Measurements from ENCODE around the gene FHIP1B. TPM values are rescaled to one million over a fixed set of nuclear protein-coding genes. Genes with fewer than 3 reads are reported as not detected.

FHIP1B gene
- total and polyA plus RNA-seq, 2 experiments from 2014 or later: 10.9 to 25.4 TPM

- WGBS, 2 experiments (ENCODE audit: low coverage in 1 of 2, low lambda C conversion rate in 2 of 2, missing lambda C conversion rate in 2 of 2): 85 to 90% methylated on average over 4 of the region's 4 CpGs
These were observed 33.5 kb downstream of the FHIP1B start for GRCh38 chr11:6200975-6201374.

GRCh38 chr11:6199174-6199810 is 35.1 kb downstream of the FHIP1B start, which contains the start of gene OR52W1:
TSS of gene OR52W1 (plus strand) at chr11:6199224. CDS start at chr11:6199224, 0 bp downstream.
- Histone ChIP-seq H3K27ac (no peak within 1 kb of the TSS), H3K36me3 (ENCODE audit: low read depth) (no peaks in the 10 kb centered on the region), H4K20me1 (ENCODE audit: insufficient read depth) (no peaks in the 10 kb centered on the region), H3K4me3 (no peak within 1 kb of the TSS), H3F3A (ENCODE audit: insufficient read depth) (0 out of 2 replicates have a peak, but pooled peaks cover 8% of the 10 kb centered on the region), H3K9ac (no peak within 1 kb of the TSS), H3K9me2 (ENCODE audit: insufficient read depth) (no peaks in the 10 kb centered on the region), H3K4me1 (ENCODE audit: insufficient read depth) (peaks cover 13% of the 10 kb centered on the region), H3K9me3 (ENCODE audit: low read depth) (no peaks in the 10 kb centered on the region), H3K79me2 (ENCODE audit: insufficient read depth) (no peaks in the 10 kb centered on the region), H3K4me2 (ENCODE audit: unreplicated experiment) (no peak within 1 kb of the TSS), H3K27me3 (replicated peaks; ENCODE audit: insufficient read depth) (no peaks in the 10 kb centered on the region), H2AFZ (no peak within 1 kb of the TSS)
- in situ Hi-C loops (cut with MboI): no loop called here
- DNase-seq: no peak
- TF ChIP-seq EZH2 (IDR thresholded peaks at IDR 0.05; ENCODE audit: insufficient read depth, poor library complexity, severe bottlenecking): no peak
- TF ChIP-seq EZH2phosphoT487 (IDR thresholded peaks at IDR 0.05; ENCODE audit: insufficient read depth, low read depth): no peak
- WGBS, 2 experiments (ENCODE audit: low coverage in 1 of 2, low lambda C conversion rate in 2 of 2, missing lambda C conversion rate in 2 of 2): 92 to 100% methylated on average over 5 of the region's 5 CpGs

More at GRCh38 chr11:6200975-6201374, 33.5 kb downstream of the FHIP1B start:
- 0 out of 2 replicates have a peak, but pooled peaks cover 8% of the 10 kb centered on the region for H3F3A ChIP-seq (ENCODE audit: insufficient read depth)
- H3K9me3 ChIP-seq (ENCODE audit: low read depth): no peaks in the 10 kb centered on the region
- H3K79me2 ChIP-seq (ENCODE audit: insufficient read depth): no peaks in the 10 kb centered on the region
- DNase-seq: no peak
- H3K27me3 ChIP-seq (replicated peaks; ENCODE audit: insufficient read depth): no peaks in the 10 kb centered on the region
- H3K4me1 ChIP-seq (ENCODE audit: insufficient read depth): peaks cover 13% of the 10 kb centered on the region
- H3K9ac ChIP-seq: no peak overlapping the region
- no peaks in the 10 kb centered on the region for H4K20me1 ChIP-seq (ENCODE audit: insufficient read depth)
- H3K4me3 ChIP-seq: no peak overlapping the region
- in situ Hi-C loops (cut with MboI): no loop called here
- no peaks in the 10 kb centered on the region for H3K36me3 ChIP-seq (ENCODE audit: low read depth)
- peak overlapping the region; percentile 9; the same call in 1 of the 2 replicates for H3K27ac ChIP-seq
- H2AFZ ChIP-seq: no peak overlapping the region
- no peak for TF ChIP-seq EZH2phosphoT487 (IDR thresholded peaks at IDR 0.05; ENCODE audit: insufficient read depth, low read depth)
- no peak overlapping the region for H3K4me2 ChIP-seq (ENCODE audit: unreplicated experiment)
- H3K9me2 ChIP-seq (ENCODE audit: insufficient read depth): no peaks in the 10 kb centered on the region

GRCh38 chr11:6197466-6198200 is 36.8 kb downstream of the FHIP1B start:
- Histone ChIP-seq H3K4me1 (ENCODE audit: insufficient read depth) (peaks cover 13% of the 10 kb centered on the region), H3K36me3 (ENCODE audit: low read depth) (no peaks in the 10 kb centered on the region), H3K4me3 (no peak overlapping the region), H4K20me1 (ENCODE audit: insufficient read depth) (no peaks in the 10 kb centered on the region), H3K27me3 (replicated peaks; ENCODE audit: insufficient read depth) (no peaks in the 10 kb centered on the region), H3K79me2 (ENCODE audit: insufficient read depth) (no peaks in the 10 kb centered on the region), H3K9me3 (ENCODE audit: low read depth) (no peaks in the 10 kb centered on the region), H3K27ac (no peak overlapping the region), H3K4me2 (ENCODE audit: unreplicated experiment) (no peak overlapping the region), H3F3A (ENCODE audit: insufficient read depth) (0 out of 2 replicates have a peak, but pooled peaks cover 5% of the 10 kb centered on the region), H3K9ac (no peak overlapping the region), H3K9me2 (ENCODE audit: insufficient read depth) (no peaks in the 10 kb centered on the region), H2AFZ (no peak overlapping the region)
- 69 to 72% methylated on average over 4 of the region's 4 CpGs for WGBS, 2 experiments (ENCODE audit: low coverage in 1 of 2, low lambda C conversion rate in 2 of 2, missing lambda C conversion rate in 2 of 2)
- in situ Hi-C loops (cut with MboI): no loop called here
- no peak for TF ChIP-seq EZH2phosphoT487 (IDR thresholded peaks at IDR 0.05; ENCODE audit: insufficient read depth, low read depth)
- TF ChIP-seq EZH2 (IDR thresholded peaks at IDR 0.05; ENCODE audit: insufficient read depth, poor library complexity, severe bottlenecking): no peak
- DNase-seq: no peak

- TF ChIP-seq EZH2phosphoT487 (IDR thresholded peaks at IDR 0.05; ENCODE audit: insufficient read depth, low read depth) (no peak), EZH2 (IDR thresholded peaks at IDR 0.05; ENCODE audit: insufficient read depth, poor library complexity, severe bottlenecking) (no peak)
- H3K4me1 ChIP-seq (ENCODE audit: insufficient read depth): peaks cover 5% of the 10 kb centered on the region
- no peaks in the 10 kb centered on the region for H3K27me3 ChIP-seq (replicated peaks; ENCODE audit: insufficient read depth)
- no peak overlapping the region for H3K9ac ChIP-seq
- H3K4me2 ChIP-seq (ENCODE audit: unreplicated experiment): no peak overlapping the region
- no peak for DNase-seq
- no peaks in the 10 kb centered on the region for H3K36me3 ChIP-seq (ENCODE audit: low read depth)
- 0 out of 2 replicates have a peak, but pooled peaks cover 3% of the 10 kb centered on the region for H3F3A ChIP-seq (ENCODE audit: insufficient read depth)
- no peaks in the 10 kb centered on the region for H3K79me2 ChIP-seq (ENCODE audit: insufficient read depth)
- no peaks in the 10 kb centered on the region for H3K9me3 ChIP-seq (ENCODE audit: low read depth)
- no peak overlapping the region for H3K4me3 ChIP-seq
- H3K9me2 ChIP-seq (ENCODE audit: insufficient read depth): no peaks in the 10 kb centered on the region
- 47 to 51% methylated on average over 4 of the region's 4 CpGs for WGBS, 2 experiments (ENCODE audit: low coverage in 1 of 2, low lambda C conversion rate in 2 of 2, missing lambda C conversion rate in 2 of 2)
- no peaks in the 10 kb centered on the region for H4K20me1 ChIP-seq (ENCODE audit: insufficient read depth)
- no peak overlapping the region for H2AFZ ChIP-seq
- in situ Hi-C loops (cut with MboI): no loop called here
- H3K27ac ChIP-seq: no peak overlapping the region
These were observed 38.0 kb downstream of the FHIP1B start for GRCh38 chr11:6196396-6196795.
